Keratinocyte (primary cell): ENCODE measurements around the gene ITGB5. TPM values are rescaled to one million over a fixed set of nuclear protein-coding genes. Genes with fewer than 3 reads are reported as not detected.

Experiments
- DNase-seq: peaks from one replicate; pipeline ENCODE4 v3.0.0-alpha.2; 2011; ENCODE audit warnings: low read depth, missing footprints, low spot score
- FAIRE-seq: peaks from 2 replicates; lab custom pipeline; 2011; peaks lifted over from hg19 to GRCh38; lab: Jason Lieb, UNC
- H2AFZ ChIP-seq: 2 replicates; pipeline ENCODE4 v1.6.0; 2012; ENCODE audit warnings: low read length, control low read depth, inconsistent platforms; ENCODE audit not compliant: control insufficient read depth
- H3K27ac ChIP-seq: 2 replicates; pipeline ENCODE4 v1.5.1; 2011; ENCODE audit warnings: low read length; ENCODE audit not compliant: control insufficient read depth, insufficient read depth
- H3K27me3 ChIP-seq: 3 replicates; pipeline ENCODE4 v1.6.0; 2011; ENCODE audit warnings: low read length; ENCODE audit not compliant: control insufficient read depth, insufficient read depth; ENCODE audit errors: extremely low read depth
- H3K36me3 ChIP-seq, 2 experiments: 2 replicates in 1 of 2; 3 replicates in 1 of 2; pipeline ENCODE4 v1.5.1; 2011; ENCODE audit warnings: low read length in 2 of 2, mild to moderate bottlenecking in 1 of 2; ENCODE audit not compliant: control insufficient read depth in 2 of 2, insufficient read depth in 2 of 2; ENCODE audit errors: extremely low read depth in 1 of 2
- H3K4me1 ChIP-seq: 3 replicates; pipeline ENCODE4 v1.5.1; 2011; ENCODE audit warnings: low read length; ENCODE audit not compliant: control insufficient read depth, insufficient read depth; ENCODE audit errors: extremely low read depth
- H3K4me2 ChIP-seq: 3 replicates; pipeline ENCODE4 v1.6.0; 2011; ENCODE audit warnings: low read depth, low read length; ENCODE audit not compliant: control insufficient read depth, insufficient read depth; ENCODE audit errors: extremely low read depth
- H3K4me3 ChIP-seq, 3 experiments: fragments of 200-600 bp in 1 of 3; sonication (generic) in 1 of 3; 2 replicates in 2 of 3; 3 replicates in 1 of 3; pipeline ENCODE4 v1.5.1; 2011 to 2016; ENCODE audit warnings: low read length in 3 of 3, mild to moderate bottlenecking in 3 of 3, control low read depth in 2 of 3, inconsistent platforms in 1 of 3, low read depth in 1 of 3, mixed read lengths in 1 of 3, mixed run types in 1 of 3, moderate library complexity in 1 of 3; ENCODE audit not compliant: control insufficient read depth in 2 of 3, insufficient read depth in 2 of 3; ENCODE audit errors: extremely low read depth in 1 of 3
- H3K79me2 ChIP-seq: 2 replicates; pipeline ENCODE4 v1.6.0; 2012; ENCODE audit warnings: low read length; ENCODE audit not compliant: control insufficient read depth, insufficient read depth
- H3K9ac ChIP-seq: 3 replicates; pipeline ENCODE4 v1.6.0; 2011; ENCODE audit warnings: low read length; ENCODE audit not compliant: control insufficient read depth, insufficient read depth; ENCODE audit errors: extremely low read depth
- H3K9me1 ChIP-seq: 3 replicates; pipeline ENCODE4 v1.6.0; 2011; ENCODE audit warnings: low read length; ENCODE audit not compliant: control insufficient read depth, insufficient read depth; ENCODE audit errors: extremely low read depth
- H3K9me3 ChIP-seq: 2 replicates; pipeline ENCODE4 v1.5.1; 2012; ENCODE audit warnings: low read depth, low read length; ENCODE audit not compliant: control insufficient read depth
- H4K20me1 ChIP-seq: 3 replicates; pipeline ENCODE4 v1.6.0; 2011; ENCODE audit warnings: low read length; ENCODE audit not compliant: control insufficient read depth, insufficient read depth; ENCODE audit errors: extremely low read depth
- EZH2 ChIP-seq: IDR thresholded peaks from one replicate; pipeline ENCODE4 v1.6.1; 2012; ENCODE audit warnings: inconsistent platforms, mild to moderate bottlenecking, low read length, moderate library complexity
- dilution Hi-C: fragments of 300-500 bp; cut with MboI; formaldehyde crosslinking; loops from one replicate; pipeline ENCODE4 v1.7.0; 2020; ENCODE audit warnings: low sequenced_read_pairs; ENCODE audit not compliant: extremely low pct_ligation_motif_present
- polyA plus RNA-seq, 5 experiments: library from polyadenylated mRNA; depleted of rRNA in 3 of 5; stranded (reverse) in 3 of 5; stranded (forward) in 1 of 5; unstranded in 1 of 5; fragments of >200 nt; gene quantifications; 1 replicate in 1 of 5; 2 replicates in 3 of 5; 3 replicates in 1 of 5; pipeline versions ENCODE4 v1.2.1 to v1.2.3, GENCODE V29; 2011 to 2012; ENCODE audit warnings: missing spikeins in 2 of 5, low read depth in 1 of 5, low replicate concordance in 1 of 5
- TF ChIP-seq, protein P1 (sequence below), 3 experiments: IDR thresholded peaks in 1 of 3; conservative IDR thresholded peaks in 1 of 3; optimal IDR thresholded peaks in 1 of 3; 2 replicates in 2 of 3; 3 replicates in 1 of 3; pipeline versions ENCODE3 to v1.5.1; 2011; ENCODE audit warnings: low read length in 3 of 3, mild to moderate bottlenecking in 3 of 3, moderate library complexity in 2 of 3, control low read depth in 1 of 3, inconsistent platforms in 1 of 3; ENCODE audit not compliant: insufficient read depth in 2 of 3; ENCODE audit errors: extremely low read depth in 1 of 3

Gene ITGB5
- polyA plus RNA-seq, 1 donor (not counting 4 experiments of a cell fraction or from before 2014, with no cell fraction given) = 136 TPM

DNA sequence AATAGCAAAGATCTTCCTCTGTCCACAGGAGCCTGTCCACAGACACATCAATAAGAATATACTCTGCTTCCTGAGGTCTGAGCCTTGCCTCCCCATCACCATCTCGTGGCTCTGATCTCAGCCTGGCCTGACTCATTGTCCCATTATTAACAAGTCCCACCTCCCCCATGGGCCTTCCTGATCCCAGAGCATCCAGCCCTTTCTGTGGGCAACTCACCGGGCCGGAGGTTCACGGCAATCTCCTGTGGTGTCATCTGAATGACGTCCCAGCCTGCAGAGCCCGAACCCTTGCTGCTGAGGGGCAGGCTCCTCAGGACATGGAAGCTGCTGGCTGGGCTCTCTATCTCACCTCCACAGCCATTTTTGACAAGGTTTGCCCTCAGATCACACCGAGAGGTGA, 28.1 kb downstream of the ITGB5 start:
- H3K4me1 ChIP-seq = peaks cover 34% of the 10 kb centered on the region
- peaks cover 4% of the 10 kb centered on the region for H4K20me1 ChIP-seq
- no peak overlapping the region for H3K9ac ChIP-seq
- no peak overlapping the region for H2AFZ ChIP-seq
- dilution Hi-C loops = no loop called here
- H3K27me3 ChIP-seq = no peaks in the 10 kb centered on the region
- TF ChIP-seq, protein P1, sequence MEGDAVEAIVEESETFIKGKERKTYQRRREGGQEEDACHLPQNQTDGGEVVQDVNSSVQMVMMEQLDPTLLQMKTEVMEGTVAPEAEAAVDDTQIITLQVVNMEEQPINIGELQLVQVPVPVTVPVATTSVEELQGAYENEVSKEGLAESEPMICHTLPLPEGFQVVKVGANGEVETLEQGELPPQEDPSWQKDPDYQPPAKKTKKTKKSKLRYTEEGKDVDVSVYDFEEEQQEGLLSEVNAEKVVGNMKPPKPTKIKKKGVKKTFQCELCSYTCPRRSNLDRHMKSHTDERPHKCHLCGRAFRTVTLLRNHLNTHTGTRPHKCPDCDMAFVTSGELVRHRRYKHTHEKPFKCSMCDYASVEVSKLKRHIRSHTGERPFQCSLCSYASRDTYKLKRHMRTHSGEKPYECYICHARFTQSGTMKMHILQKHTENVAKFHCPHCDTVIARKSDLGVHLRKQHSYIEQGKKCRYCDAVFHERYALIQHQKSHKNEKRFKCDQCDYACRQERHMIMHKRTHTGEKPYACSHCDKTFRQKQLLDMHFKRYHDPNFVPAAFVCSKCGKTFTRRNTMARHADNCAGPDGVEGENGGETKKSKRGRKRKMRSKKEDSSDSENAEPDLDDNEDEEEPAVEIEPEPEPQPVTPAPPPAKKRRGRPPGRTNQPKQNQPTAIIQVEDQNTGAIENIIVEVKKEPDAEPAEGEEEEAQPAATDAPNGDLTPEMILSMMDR (optimal IDR thresholded peaks at IDR 0.05 in 1 of 3, IDR thresholded peaks at IDR 0.05 in 1 of 3, conservative IDR thresholded peaks at IDR 0.05 in 1 of 3; ENCODE audit: extremely low read depth in 1 of 3, insufficient read depth in 2 of 3, low read length in 3 of 3) = no peak
- TF ChIP-seq EZH2 = no peak
- FAIRE-seq (no peak), DNase-seq (no peak)
- peaks cover 3 to 16% of the 10 kb centered on the region in 2 experiments for H3K36me3 ChIP-seq
- no peak overlapping the region for H3K4me3 ChIP-seq
- H3K4me2 ChIP-seq = peak overlapping the region; percentile 14
- peaks cover 35% of the 10 kb centered on the region for H3K79me2 ChIP-seq
- H3K9me3 ChIP-seq = no peaks in the 10 kb centered on the region
- H3K9me1 ChIP-seq = no peaks in the 10 kb centered on the region
- H3K27ac ChIP-seq = no peak overlapping the region

GRCh38 chr3:124858275-124858674, 28.9 kb downstream of the ITGB5 start:
- peaks cover 35% of the 10 kb centered on the region for H3K79me2 ChIP-seq
- H3K36me3 ChIP-seq = peaks cover 3 to 16% of the 10 kb centered on the region in 2 experiments
- dilution Hi-C loops = no loop called here
- H3K4me3 ChIP-seq = no peak overlapping the region
- peaks cover 29% of the 10 kb centered on the region for H3K4me1 ChIP-seq
- H3K9me1 ChIP-seq = no peaks in the 10 kb centered on the region
- no peak overlapping the region for H3K9ac ChIP-seq
- H3K27me3 ChIP-seq = no peaks in the 10 kb centered on the region
- H3K27ac ChIP-seq = no peak overlapping the region
- DNase-seq (no peak), FAIRE-seq (no peak)
- no peak for TF ChIP-seq EZH2
- TF ChIP-seq, protein P1 (optimal IDR thresholded peaks at IDR 0.05 in 1 of 3, IDR thresholded peaks at IDR 0.05 in 1 of 3, conservative IDR thresholded peaks at IDR 0.05 in 1 of 3; ENCODE audit: extremely low read depth in 1 of 3, insufficient read depth in 2 of 3, low read length in 3 of 3) = no peak
- H4K20me1 ChIP-seq = peaks cover 4% of the 10 kb centered on the region
- H3K9me3 ChIP-seq = no peaks in the 10 kb centered on the region
- H2AFZ ChIP-seq = no peak overlapping the region
- no peak overlapping the region for H3K4me2 ChIP-seq
